Activated naive CD4-positive, alpha-beta T cell treated with anti-CD3 and anti-CD28 coated beads for 36 hours (primary cell): ENCODE data around the gene ELAVL4. TPM values are rescaled to one million over a fixed set of nuclear protein-coding genes. Genes with fewer than 3 reads are reported as not detected.
"Not testable (repeated sequence)": the region's sequence is repeated elsewhere in the genome, so short reads cannot be mapped to it uniquely, and the experiment has no call there.

Source experiments
- CTCF ChIA-PET: fragments of 350-600 bp; sonication (Branson Sonifier 250); formaldehyde crosslinking; loops from one replicate; lab custom pipeline; 2021; ENCODE audit warnings: antibody characterized with exemption; lab: Charles Lee
- DNase-seq: peaks from one replicate; pipeline ENCODE4 v3.0.0-alpha.2; 2020
- H3K27ac Mint-ChIP-seq: one replicate; pipeline ENCODE4 v1.8.0; 2021; ENCODE audit warnings: mild to moderate bottlenecking, mixed read lengths
- H3K27me3 Mint-ChIP-seq: one replicate; pipeline ENCODE4 v1.8.0; 2021; ENCODE audit warnings: low read depth, mixed read lengths
- H3K36me3 Mint-ChIP-seq: one replicate; pipeline ENCODE4 v1.8.0; 2021; ENCODE audit warnings: low read depth, mixed read lengths
- H3K4me1 Mint-ChIP-seq: one replicate; pipeline ENCODE4 v1.8.0; 2021; ENCODE audit warnings: low read depth, mixed read lengths
- H3K4me3 Mint-ChIP-seq: one replicate; pipeline ENCODE4 v1.8.0; 2021; ENCODE audit warnings: mild to moderate bottlenecking, moderate library complexity, mixed read lengths
- H3K9me3 Mint-ChIP-seq: one replicate; pipeline ENCODE4 v1.8.0; 2021; ENCODE audit warnings: mixed read lengths
- intact Hi-C: fragments of 100-400 bp; cut with micrococcal nuclease; formaldehyde crosslinking; loops from one replicate; pipeline ENCODE4 v1.15.1; 2023
- total RNA-seq, 2 experiments: library from RNA; stranded (reverse); gene quantifications; one replicate each; pipeline ENCODE4 v1.2.3, GENCODE V29; 2021

The ELAVL4 gene
- total RNA-seq, 2 experiments from 2014 or later: not detected

GRCh38 chr1:50166351-50166750 lies 57.6 kb downstream of the ELAVL4 start:
- DNase-seq, H3K36me3 Mint-ChIP-seq, H3K27ac Mint-ChIP-seq, H3K27me3 Mint-ChIP-seq, H3K4me3 Mint-ChIP-seq, H3K9me3 Mint-ChIP-seq, intact Hi-C loops, H3K4me1 Mint-ChIP-seq: not testable (repeated sequence)
- CTCF ChIA-PET: interaction anchor here (0.6 kb wide), 1 partner anchor 1553 kb away, joined by 4 read pairs; no protein-coding TSS in a partner anchor

GRCh38 chr1:50172299-50172698 lies 63.6 kb downstream of the ELAVL4 start:
- DNase-seq: no peak
- Mint-ChIP-seq H3K36me3 (no peaks in the 10 kb centered on the region), H3K27me3 (peaks cover 5% of the 10 kb centered on the region), H3K9me3 (no peaks in the 10 kb centered on the region), H3K27ac (no peak overlapping the region), H3K4me1 (no peaks in the 10 kb centered on the region), H3K4me3 (no peak overlapping the region)
- CTCF ChIA-PET: no interaction called here
- intact Hi-C loops: no loop called here

GRCh38 chr1:50174101-50174500 lies 65.4 kb downstream of the ELAVL4 start:
- intact Hi-C loops: no loop called here

GRCh38 chr1:50175719-50176639 lies 67.3 kb downstream of the ELAVL4 start:
- Mint-ChIP-seq H3K9me3 (no peaks in the 10 kb centered on the region), H3K36me3 (no peaks in the 10 kb centered on the region), H3K4me3 (no peak overlapping the region), H3K27me3 (peaks cover 11% of the 10 kb centered on the region), H3K4me1 (no peaks in the 10 kb centered on the region), H3K27ac (no peak overlapping the region)
- CTCF ChIA-PET: no interaction called here
- no peak for DNase-seq
- intact Hi-C loops: no loop called here

More at GRCh38 chr1:50174101-50174500, 65.4 kb downstream of the ELAVL4 start:
- Mint-ChIP-seq H3K27me3 (peaks cover 8% of the 10 kb centered on the region), H3K4me3 (no peak overlapping the region), H3K9me3 (no peaks in the 10 kb centered on the region), H3K27ac (no peak overlapping the region), H3K36me3 (no peaks in the 10 kb centered on the region), H3K4me1 (no peaks in the 10 kb centered on the region)
- CTCF ChIA-PET: no interaction called here
- no peak for DNase-seq

GRCh38 chr1:50177994-50178393 lies 69.3 kb downstream of the ELAVL4 start:
- Mint-ChIP-seq H3K27ac (no peak overlapping the region), H3K9me3 (no peaks in the 10 kb centered on the region), H3K4me1 (no peaks in the 10 kb centered on the region), H3K27me3 (peaks cover 17% of the 10 kb centered on the region), H3K36me3 (no peaks in the 10 kb centered on the region), H3K4me3 (no peak overlapping the region)
- DNase-seq: no peak
- CTCF ChIA-PET: no interaction called here
- intact Hi-C loops: no loop called here

GRCh38 chr1:50179639-50180038 lies 70.9 kb downstream of the ELAVL4 start:
- Mint-ChIP-seq H3K4me3 (no peak overlapping the region), H3K27me3 (peaks cover 24% of the 10 kb centered on the region), H3K4me1 (no peaks in the 10 kb centered on the region), H3K9me3 (no peaks in the 10 kb centered on the region), H3K36me3 (no peaks in the 10 kb centered on the region), H3K27ac (no peak overlapping the region)
- intact Hi-C loops: no loop called here
- CTCF ChIA-PET: no interaction called here
- DNase-seq: no peak

GRCh38 chr1:50180367-50180766 lies 71.6 kb downstream of the ELAVL4 start:
- intact Hi-C loops: no loop called here
- no peaks in the 10 kb centered on the region for H3K4me1 Mint-ChIP-seq
- peaks cover 24% of the 10 kb centered on the region for H3K27me3 Mint-ChIP-seq
- DNase-seq: no peak
- no peak overlapping the region for H3K27ac Mint-ChIP-seq
- CTCF ChIA-PET: no interaction called here
- no peaks in the 10 kb centered on the region for H3K9me3 Mint-ChIP-seq
- no peaks in the 10 kb centered on the region for H3K36me3 Mint-ChIP-seq
- no peak overlapping the region for H3K4me3 Mint-ChIP-seq

GRCh38 chr1:50181027-50181663 lies 72.4 kb downstream of the ELAVL4 start:
- CTCF ChIA-PET: no interaction called here

GRCh38 chr1:50183378-50184133 lies 74.8 kb downstream of the ELAVL4 start:
- no peak overlapping the region for H3K27ac Mint-ChIP-seq
- no peak overlapping the region for H3K4me3 Mint-ChIP-seq
- no peaks in the 10 kb centered on the region for H3K36me3 Mint-ChIP-seq
- DNase-seq: no peak
- CTCF ChIA-PET: no interaction called here
- intact Hi-C loops: no loop called here
- H3K27me3 Mint-ChIP-seq: peaks cover 16% of the 10 kb centered on the region
- H3K9me3 Mint-ChIP-seq: no peaks in the 10 kb centered on the region
- H3K4me1 Mint-ChIP-seq: no peaks in the 10 kb centered on the region

More at GRCh38 chr1:50181027-50181663, 72.4 kb downstream of the ELAVL4 start:
- no peak overlapping the region for H3K27ac Mint-ChIP-seq
- H3K4me1 Mint-ChIP-seq: no peaks in the 10 kb centered on the region
- no peaks in the 10 kb centered on the region for H3K36me3 Mint-ChIP-seq
- H3K4me3 Mint-ChIP-seq: no peak overlapping the region
- intact Hi-C loops: no loop called here
- no peak for DNase-seq
- no peaks in the 10 kb centered on the region for H3K9me3 Mint-ChIP-seq
- H3K27me3 Mint-ChIP-seq: peaks cover 24% of the 10 kb centered on the region

- intact Hi-C loops: no loop called here
- Mint-ChIP-seq H3K9me3 (no peaks in the 10 kb centered on the region), H3K4me3 (no peak overlapping the region), H3K4me1 (no peaks in the 10 kb centered on the region), H3K36me3 (no peaks in the 10 kb centered on the region), H3K27ac (no peak overlapping the region), H3K27me3 (no peaks in the 10 kb centered on the region)
- no peak for DNase-seq
- CTCF ChIA-PET: no interaction called here
Measured at GRCh38 chr1:50189369-50189768, 80.6 kb downstream of the ELAVL4 start.

- Mint-ChIP-seq H3K4me1 (no peaks in the 10 kb centered on the region), H3K36me3 (no peaks in the 10 kb centered on the region), H3K4me3 (no peak overlapping the region), H3K27ac (no peak overlapping the region), H3K9me3 (no peaks in the 10 kb centered on the region), H3K27me3 (peaks cover under 1% of the 10 kb centered on the region)
- intact Hi-C loops: no loop called here
- no peak for DNase-seq
- CTCF ChIA-PET: no interaction called here
Measured at GRCh38 chr1:50193002-50193401, 84.3 kb downstream of the ELAVL4 start.

- peaks cover 2% of the 10 kb centered on the region for H3K27me3 Mint-ChIP-seq
- DNase-seq: no peak
- H3K27ac Mint-ChIP-seq: no peak overlapping the region
- H3K4me1 Mint-ChIP-seq: no peaks in the 10 kb centered on the region
- no peaks in the 10 kb centered on the region for H3K36me3 Mint-ChIP-seq
- CTCF ChIA-PET: no interaction called here
- intact Hi-C loops: no loop called here
- H3K4me3 Mint-ChIP-seq: no peak overlapping the region
- H3K9me3 Mint-ChIP-seq: no peaks in the 10 kb centered on the region
Measured at GRCh38 chr1:50195205-50195604, 86.5 kb downstream of the ELAVL4 start.
